PC-9 (cell line): ENCODE data around the gene PCDHB7.
"Not testable (repeated sequence)": the region's sequence is repeated elsewhere in the genome, so short reads cannot be mapped to it uniquely, and the experiment has no call there.

Source experiments
- CTCF ChIP-seq: fragments of 200-600 bp; sonication (generic); conservative IDR thresholded peaks from 2 replicates; pipeline ENCODE4 v1.6.1; 2017; ENCODE audit warnings: mixed run types, antibody characterized with exemption, mild to moderate bottlenecking, moderate library complexity
- EZH2 ChIP-seq: fragments of 200-600 bp; sonication (generic); IDR thresholded peaks from 2 replicates; pipeline ENCODE4 v1.8.0; 2017; ENCODE audit warnings: antibody characterized with exemption, low read depth

- TF ChIP-seq CTCF, EZH2: not testable (repeated sequence)
These were observed 5.2 kb downstream of the PCDHB7 start, which contains the start of gene PCDHB8 for GRCh38 chr5:141177577-141178191.
